ENCODE data around the gene SMARCD3. TPM values are rescaled to one million over a fixed set of nuclear protein-coding genes. Genes with fewer than 3 reads are reported as not detected.

SMARCD3 gene
- total RNA-seq: 22.4 and 26.9 TPM in 2 replicates

GRCh38 chr7:151248346-151249033 lies at the start of gene SMARCD3:
Gene SMARCD3, minus strand, starts transcription at chr7:151248694. Its CDS starts 132 bp downstream, at chr7:151248562.

GRCh38 chr7:151232091-151232916 lies 16.2 kb downstream of the SMARCD3 start, which contains the start of gene CHPF2:
Gene CHPF2, plus strand, starts transcription at chr7:151232483. Its CDS starts 1,529 bp downstream, at chr7:151234012.

GRCh38 chr7:151226875-151227782 lies 21.4 kb downstream of the SMARCD3 start, which contains the start of gene ABCF2:
Gene ABCF2, minus strand, starts transcription at chr7:151227205. Its CDS starts 747 bp downstream, at chr7:151226458.

GRCh38 chr7:151210087-151210854 lies 38.2 kb downstream of the SMARCD3 start, which contains the start of gene H2BK1:
Gene H2BK1, minus strand, starts transcription at chr7:151210488. Its CDS starts 170 bp downstream, at chr7:151210318.

Other genes with a start within 250 kb of the SMARCD3 start
- gene ATG9B, start 224.2 kb downstream of the SMARCD3 start, total RNA-seq: 0.15 TPM in 1 of 2 replicates, not detected in the other
- 41.2 and 44.2 TPM in 2 replicates for gene ABCB8, start 220.2 kb downstream of the SMARCD3 start, total RNA-seq
- under 0.01 and 0.17 TPM in 2 replicates for gene ASIC3, start 200.2 kb downstream of the SMARCD3 start, total RNA-seq
- 18.7 and 23.5 TPM in 2 replicates for gene CDK5, start 190.8 kb downstream of the SMARCD3 start, total RNA-seq
- gene SLC4A2, start 189.1 kb downstream of the SMARCD3 start, total RNA-seq: 68.6 and 91.9 TPM in 2 replicates
- gene FASTK, start 167.9 kb downstream of the SMARCD3 start, total RNA-seq: 69.6 and 71.1 TPM in 2 replicates
- gene TMUB1, start 165.2 kb downstream of the SMARCD3 start, total RNA-seq: 75.5 and 79.1 TPM in 2 replicates
- 29.9 and 33.4 TPM in 2 replicates for gene AGAP3, start 162.2 kb downstream of the SMARCD3 start, total RNA-seq
- not detected in 2 replicates for gene GBX1, start 81.0 kb downstream of the SMARCD3 start, total RNA-seq
- gene ASB10, start 61.4 kb downstream of the SMARCD3 start, total RNA-seq: not detected in 2 replicates
- gene H2BK1, start 38.2 kb downstream of the SMARCD3 start, total RNA-seq: not detected in 2 replicates
- gene ABCF2, start 21.5 kb downstream of the SMARCD3 start, total RNA-seq: 63.2 and 67.9 TPM in 2 replicates
- gene CHPF2, start 16.2 kb downstream of the SMARCD3 start, total RNA-seq: 46.1 and 47.4 TPM in 2 replicates
- 22.7 and 29.6 TPM in 2 replicates for gene NUB1, start 93.1 kb upstream of the SMARCD3 start, total RNA-seq
- 3.9 and 6.7 TPM in 2 replicates for gene WDR86, start 161.3 kb upstream of the SMARCD3 start, total RNA-seq
- gene CRYGN, start 191.4 kb upstream of the SMARCD3 start, total RNA-seq: not detected in 2 replicates

Data from bronchus fibroblast of lung (primary cell).